Memory B cell (primary cell): Measurements from ENCODE around the gene ADAM17.
"Not testable (repeated sequence)": the region's sequence is repeated elsewhere in the genome, so short reads cannot be mapped to it uniquely, and the experiment has no call there.

Experiments
- ATAC-seq: fragments of 150-1000 bp; cut with Tn5 transposase; 2 replicates; pipeline ENCODE4 v1.10.0; 2021; ENCODE audit warnings: low read depth, mild to moderate bottlenecking, moderate library complexity
- DNase-seq, 2 donors: peaks; one replicate each; pipeline ENCODE4 v3.0.0; 2022; ENCODE audit warnings: low spot score in 2 of 2
- H3K27ac Mint-ChIP-seq: one replicate; pipeline ENCODE4 v1.8.0; 2022; ENCODE audit warnings: mild to moderate bottlenecking, moderate library complexity, mixed read lengths
- H3K27me3 Mint-ChIP-seq: one replicate; pipeline ENCODE4 v1.8.0; 2022; ENCODE audit warnings: mixed read lengths
- H3K36me3 Mint-ChIP-seq: one replicate; pipeline ENCODE4 v1.8.0; 2022; ENCODE audit warnings: mild to moderate bottlenecking, mixed read lengths
- H3K4me1 Mint-ChIP-seq: one replicate; pipeline ENCODE4 v1.8.0; 2022; ENCODE audit warnings: mixed read lengths
- H3K4me3 Mint-ChIP-seq: one replicate; pipeline ENCODE4 v1.8.0; 2022; ENCODE audit warnings: mild to moderate bottlenecking, moderate library complexity, mixed read lengths
- H3K9me3 Mint-ChIP-seq: one replicate; pipeline ENCODE4 v1.8.0; 2022; ENCODE audit warnings: mixed read lengths

Gene ADAM17

GRCh38 chr2:9550859-9551391, 4.7 kb downstream of the ADAM17 start:
- Mint-ChIP-seq H3K27ac (peak overlapping the region; percentile 85), H3K4me3 (peak overlapping the region; percentile 76), H3K4me1 (peaks cover 56% of the 10 kb centered on the region)
- H3K27me3 Mint-ChIP-seq, DNase-seq, ATAC-seq, H3K9me3 Mint-ChIP-seq, H3K36me3 Mint-ChIP-seq: not testable (repeated sequence)

- Mint-ChIP-seq H3K27me3 (no peaks in the 10 kb centered on the region), H3K9me3 (no peaks in the 10 kb centered on the region), H3K27ac (peak overlapping the region; percentile 99), H3K4me1 (peaks cover 55% of the 10 kb centered on the region), H3K4me3 (peak overlapping the region; percentile 64), H3K36me3 (peaks cover 2% of the 10 kb centered on the region)
- no peak for DNase-seq
- ATAC-seq = no peak
Observed at GRCh38 chr2:9549420-9549819, 6.2 kb downstream of the ADAM17 start.

- Mint-ChIP-seq H3K9me3 (no peaks in the 10 kb centered on the region), H3K4me3 (peak overlapping the region; percentile 92), H3K36me3 (no peaks in the 10 kb centered on the region), H3K27ac (peak overlapping the region; percentile 99), H3K4me1 (peaks cover 55% of the 10 kb centered on the region), H3K27me3 (no peaks in the 10 kb centered on the region)
- ATAC-seq (peak; percentile 83), DNase-seq (peak in 1 of 2 donors; percentile 32)
Observed at GRCh38 chr2:9548506-9548905, 7.1 kb downstream of the ADAM17 start.

GRCh38 chr2:9547262-9547991, 8.2 kb downstream of the ADAM17 start:
- H3K36me3 Mint-ChIP-seq = no peaks in the 10 kb centered on the region
- peaks cover 54% of the 10 kb centered on the region for H3K4me1 Mint-ChIP-seq
- no peak for DNase-seq
- H3K27me3 Mint-ChIP-seq = no peaks in the 10 kb centered on the region
- no peaks in the 10 kb centered on the region for H3K9me3 Mint-ChIP-seq
- peak overlapping the region; percentile 99 for H3K27ac Mint-ChIP-seq
- H3K4me3 Mint-ChIP-seq = peak overlapping the region; percentile 92
- no peak for ATAC-seq

GRCh38 chr2:9545502-9545901, 10.1 kb downstream of the ADAM17 start:
- Mint-ChIP-seq H3K27me3 (no peaks in the 10 kb centered on the region), H3K4me1 (peaks cover 45% of the 10 kb centered on the region), H3K4me3 (peak overlapping the region; percentile 8), H3K36me3 (peaks cover 4% of the 10 kb centered on the region), H3K27ac (peak overlapping the region; percentile 75), H3K9me3 (no peaks in the 10 kb centered on the region)
- DNase-seq (no peak), ATAC-seq (no peak)

- ATAC-seq (peak; percentile 20), DNase-seq (no peak)
- peak overlapping the region; percentile 73 for H3K27ac Mint-ChIP-seq
- H3K9me3 Mint-ChIP-seq = no peaks in the 10 kb centered on the region
- H3K4me3 Mint-ChIP-seq = peak overlapping the region; percentile 38
- peaks cover 44% of the 10 kb centered on the region for H3K4me1 Mint-ChIP-seq
- H3K36me3 Mint-ChIP-seq = peaks cover 8% of the 10 kb centered on the region
- no peaks in the 10 kb centered on the region for H3K27me3 Mint-ChIP-seq
Observed at GRCh38 chr2:9543557-9543956, 12.1 kb downstream of the ADAM17 start.

- peak overlapping the region; percentile 72 for H3K4me3 Mint-ChIP-seq
- H3K36me3 Mint-ChIP-seq = peaks cover 17% of the 10 kb centered on the region
- DNase-seq = no peak
- peaks cover 31% of the 10 kb centered on the region for H3K4me1 Mint-ChIP-seq
- no peaks in the 10 kb centered on the region for H3K9me3 Mint-ChIP-seq
- H3K27me3 Mint-ChIP-seq = no peaks in the 10 kb centered on the region
- H3K27ac Mint-ChIP-seq = peak overlapping the region; percentile 95
- peak; percentile 46 for ATAC-seq
Observed at GRCh38 chr2:9539531-9539930, 16.1 kb downstream of the ADAM17 start.

- peaks cover 21% of the 10 kb centered on the region for H3K4me1 Mint-ChIP-seq
- H3K9me3 Mint-ChIP-seq = no peaks in the 10 kb centered on the region
- DNase-seq (no peak), ATAC-seq (peak; percentile 23)
- peaks cover 21% of the 10 kb centered on the region for H3K36me3 Mint-ChIP-seq
- peak overlapping the region; percentile 70 for H3K27ac Mint-ChIP-seq
- H3K4me3 Mint-ChIP-seq = no peak overlapping the region
- H3K27me3 Mint-ChIP-seq = no peaks in the 10 kb centered on the region
Observed at GRCh38 chr2:9538000-9538507, 17.6 kb downstream of the ADAM17 start.

GRCh38 chr2:9536504-9536903, 19.1 kb downstream of the ADAM17 start:
- DNase-seq = no peak
- Mint-ChIP-seq H3K36me3 (peaks cover 19% of the 10 kb centered on the region), H3K27ac (peak overlapping the region; percentile 62), H3K9me3 (no peaks in the 10 kb centered on the region), H3K27me3 (no peaks in the 10 kb centered on the region), H3K4me1 (peaks cover 20% of the 10 kb centered on the region), H3K4me3 (no peak overlapping the region)
- ATAC-seq = no peak

- Mint-ChIP-seq H3K4me3 (no peak overlapping the region), H3K4me1 (peaks cover 20% of the 10 kb centered on the region), H3K9me3 (no peaks in the 10 kb centered on the region), H3K27ac (peak overlapping the region; percentile 53), H3K36me3 (peaks cover 17% of the 10 kb centered on the region), H3K27me3 (no peaks in the 10 kb centered on the region)
- ATAC-seq (peak; percentile 33), DNase-seq (no peak)
Observed at GRCh38 chr2:9535177-9535576, 20.5 kb downstream of the ADAM17 start.

- Mint-ChIP-seq H3K36me3 (peaks cover 21% of the 10 kb centered on the region), H3K27me3 (no peaks in the 10 kb centered on the region), H3K4me3 (no peak overlapping the region), H3K4me1 (peaks cover 12% of the 10 kb centered on the region), H3K27ac (no peak overlapping the region), H3K9me3 (no peaks in the 10 kb centered on the region)
- ATAC-seq = no peak
- no peak for DNase-seq
Observed at GRCh38 chr2:9533663-9534062, 22.0 kb downstream of the ADAM17 start.

GRCh38 chr2:9532421-9532820, 23.2 kb downstream of the ADAM17 start:
- Mint-ChIP-seq H3K4me3 (no peak overlapping the region), H3K4me1 (peaks cover 9% of the 10 kb centered on the region), H3K27ac (no peak overlapping the region)

GRCh38 chr2:9527995-9528787, 27.4 kb downstream of the ADAM17 start:
- DNase-seq (no peak), ATAC-seq (no peak)
- no peaks in the 10 kb centered on the region for H3K27me3 Mint-ChIP-seq
- no peaks in the 10 kb centered on the region for H3K9me3 Mint-ChIP-seq
- H3K4me1 Mint-ChIP-seq = no peaks in the 10 kb centered on the region
- peaks cover 31% of the 10 kb centered on the region for H3K36me3 Mint-ChIP-seq
- H3K4me3 Mint-ChIP-seq = no peak overlapping the region
- no peak overlapping the region for H3K27ac Mint-ChIP-seq

More at GRCh38 chr2:9532421-9532820, 23.2 kb downstream of the ADAM17 start:
- ATAC-seq (no peak), DNase-seq (no peak)
- no peaks in the 10 kb centered on the region for H3K27me3 Mint-ChIP-seq
- H3K36me3 Mint-ChIP-seq = peaks cover 23% of the 10 kb centered on the region
- H3K9me3 Mint-ChIP-seq = no peaks in the 10 kb centered on the region

GRCh38 chr2:9525266-9525665, 30.4 kb downstream of the ADAM17 start:
- Mint-ChIP-seq H3K9me3 (no peaks in the 10 kb centered on the region), H3K27ac (no peak overlapping the region), H3K4me1 (no peaks in the 10 kb centered on the region), H3K27me3 (no peaks in the 10 kb centered on the region), H3K4me3 (no peak overlapping the region), H3K36me3 (peaks cover 41% of the 10 kb centered on the region)
- DNase-seq = no peak
- no peak for ATAC-seq
